HCEC 1CT (cell line): ENCODE data around the gene CDH23.

Source experiments
- DNase-seq: peaks from one replicate; pipeline ENCODE4 v3.0.0-alpha.2; 2017

Gene CDH23

GRCh38 chr10:71715026-71715425 lies 318.3 kb downstream of the CDH23 start:
- no peak for DNase-seq

DNA sequence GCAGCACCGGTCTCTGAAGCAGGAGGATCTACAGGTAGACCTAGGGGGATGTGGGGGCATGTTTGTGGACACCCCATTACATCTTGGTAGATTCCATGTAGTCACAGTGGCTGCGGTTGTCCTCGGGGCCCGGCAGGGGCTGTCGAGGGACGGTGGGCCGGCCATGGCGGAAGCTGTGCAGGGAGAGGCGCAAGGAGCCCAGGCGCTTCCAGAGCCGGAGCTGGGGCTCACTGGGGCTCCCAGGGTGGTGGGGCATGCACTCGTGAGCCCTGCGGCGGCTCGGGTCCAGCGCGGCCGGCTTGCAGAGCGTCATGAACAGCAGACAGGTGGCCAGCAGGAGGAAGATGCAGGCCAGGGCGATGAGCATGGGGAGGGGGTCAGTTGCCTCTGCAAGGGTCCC lies 319.1 kb downstream of the CDH23 start:
- no peak for DNase-seq

GRCh38 chr10:71716426-71716825 lies 319.7 kb downstream of the CDH23 start:
- no peak for DNase-seq

GRCh38 chr10:71717056-71717455 lies 320.3 kb downstream of the CDH23 start:
- DNase-seq: no peak

GRCh38 chr10:71717551-71717951 lies 320.8 kb downstream of the CDH23 start:
- DNase-seq: no peak

DNA sequence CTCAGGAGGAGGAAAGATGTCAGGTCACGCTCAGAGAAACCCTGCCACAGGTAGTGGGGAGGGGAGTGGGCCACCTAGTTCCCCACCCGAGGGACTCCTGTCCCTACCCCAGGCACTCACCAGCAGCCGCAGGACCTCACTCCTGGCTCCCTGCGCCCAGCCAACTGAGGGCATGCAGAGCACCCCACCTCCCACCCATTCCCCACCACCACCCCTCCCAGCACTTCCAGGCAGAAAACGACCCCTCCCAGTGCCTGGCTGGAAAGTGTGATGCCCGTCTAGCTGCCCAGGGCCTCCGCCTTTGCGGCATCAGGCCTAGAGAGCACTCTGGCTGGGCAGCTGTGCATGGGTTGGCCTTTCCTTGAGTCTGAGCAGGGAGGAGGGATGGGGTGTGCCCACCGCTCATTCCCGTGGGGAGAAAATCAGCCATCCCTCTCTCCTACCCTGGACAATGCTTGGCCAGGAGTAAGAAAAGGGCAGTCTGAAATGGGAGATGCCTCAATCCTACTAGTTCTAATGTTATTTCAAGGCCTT lies 321.5 kb downstream of the CDH23 start:
- DNase-seq: no peak

- DNase-seq: no peak
These were observed 322.3 kb downstream of the CDH23 start for GRCh38 chr10:71719042-71719441.

GRCh38 chr10:71719464-71720201 lies 322.9 kb downstream of the CDH23 start, which contains the start of gene C10orf105:
Gene C10orf105 (minus strand): TSS chr10:71719778. CDS start chr10:71716337, 3,441 bp downstream.
- no peak for DNase-seq

DNA sequence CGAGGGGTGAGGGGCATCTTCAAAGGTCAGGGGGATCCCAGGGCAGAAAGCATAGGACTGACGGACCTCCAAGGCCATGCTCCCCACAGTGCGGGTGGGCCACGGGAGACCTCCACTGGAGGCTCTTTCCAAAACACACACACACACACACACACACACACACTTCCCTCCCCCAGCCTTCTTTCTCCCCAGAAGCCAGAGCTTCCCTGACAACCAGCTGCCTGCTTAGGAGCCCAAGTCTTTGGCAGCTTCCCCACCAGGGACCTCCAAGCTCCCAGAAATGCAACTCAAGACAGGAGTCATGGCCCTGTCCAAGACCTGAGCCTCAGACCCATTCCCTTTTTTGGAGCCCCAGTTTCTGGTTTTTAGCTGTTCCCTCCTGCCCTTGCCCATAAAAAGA lies 323.6 kb downstream of the CDH23 start:
- DNase-seq: no peak

GRCh38 chr10:71721313-71721712 lies 324.6 kb downstream of the CDH23 start:
- DNase-seq: no peak

DNA sequence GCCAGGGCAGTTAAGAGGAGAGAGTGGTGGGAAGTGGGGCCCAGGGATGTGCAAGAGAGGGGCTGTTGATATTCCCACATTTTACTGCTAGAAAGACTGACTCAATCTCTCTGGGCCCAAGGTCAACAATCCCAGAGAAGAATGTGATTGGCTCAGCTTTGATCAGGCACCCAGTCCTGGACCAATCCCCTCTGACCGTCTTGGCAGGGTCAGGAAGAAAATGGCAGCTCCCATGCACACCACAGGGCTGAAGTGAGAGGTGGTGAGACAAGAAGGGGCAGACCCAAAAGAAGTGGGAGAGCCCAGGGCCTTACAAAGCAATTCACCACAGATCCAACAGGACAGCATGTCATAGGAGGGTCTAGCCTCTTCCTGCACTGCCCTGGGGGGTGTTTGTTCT lies 326.1 kb downstream of the CDH23 start:
- no peak for DNase-seq

DNA sequence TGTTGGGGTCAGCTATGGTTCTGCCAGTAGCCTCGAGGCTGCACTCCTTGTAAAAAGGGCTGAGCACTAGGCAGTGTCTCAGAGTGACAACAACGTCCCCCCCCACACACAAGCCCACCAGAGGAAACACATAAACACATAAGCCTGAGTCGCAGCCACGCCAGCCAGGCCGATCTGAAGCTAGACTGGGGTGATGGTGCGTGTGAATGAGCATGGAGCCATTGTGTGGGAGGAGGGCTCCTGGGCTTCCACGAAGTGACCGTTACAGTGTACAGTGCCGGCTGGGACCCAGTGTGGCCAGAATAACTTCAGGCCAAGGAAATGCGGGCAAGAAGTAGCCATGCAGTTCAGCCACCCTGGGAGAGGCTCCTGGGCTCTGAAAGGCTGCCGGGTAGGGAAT lies 326.6 kb downstream of the CDH23 start:
- no peak for DNase-seq

- no peak for DNase-seq
These were observed 327.8 kb downstream of the CDH23 start for GRCh38 chr10:71724539-71724938.

- no peak for DNase-seq
These were observed 328.5 kb downstream of the CDH23 start for GRCh38 chr10:71725249-71725648.

DNA sequence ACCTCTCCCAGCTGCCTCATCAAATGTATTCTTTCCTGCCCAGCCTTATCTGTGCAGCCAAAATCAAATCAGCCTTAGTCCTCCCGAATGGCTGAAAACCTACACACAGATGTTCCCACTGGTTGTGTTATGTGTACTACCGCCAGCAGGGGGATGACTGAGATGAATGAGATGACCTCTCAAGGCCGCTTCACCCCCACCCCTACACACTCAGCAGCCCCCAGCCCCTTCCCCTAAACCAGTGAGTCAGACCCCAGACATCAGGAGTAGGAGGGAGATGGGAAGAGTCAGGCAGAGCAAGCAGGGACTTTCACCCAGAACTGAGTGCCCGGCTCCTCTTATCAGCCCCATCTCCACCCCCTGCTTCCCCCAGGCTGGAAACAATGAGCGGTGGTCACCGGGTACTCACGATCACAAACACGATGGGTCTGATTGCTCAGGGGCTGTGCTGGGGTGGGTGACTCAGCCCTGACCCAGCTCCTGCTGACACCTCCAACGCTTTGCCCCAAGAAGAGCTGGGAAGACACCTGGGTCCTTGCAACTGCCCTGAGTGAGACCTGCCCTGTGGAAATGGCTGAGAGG lies 329.4 kb downstream of the CDH23 start:
- peak; percentile 15 for DNase-seq

DNA sequence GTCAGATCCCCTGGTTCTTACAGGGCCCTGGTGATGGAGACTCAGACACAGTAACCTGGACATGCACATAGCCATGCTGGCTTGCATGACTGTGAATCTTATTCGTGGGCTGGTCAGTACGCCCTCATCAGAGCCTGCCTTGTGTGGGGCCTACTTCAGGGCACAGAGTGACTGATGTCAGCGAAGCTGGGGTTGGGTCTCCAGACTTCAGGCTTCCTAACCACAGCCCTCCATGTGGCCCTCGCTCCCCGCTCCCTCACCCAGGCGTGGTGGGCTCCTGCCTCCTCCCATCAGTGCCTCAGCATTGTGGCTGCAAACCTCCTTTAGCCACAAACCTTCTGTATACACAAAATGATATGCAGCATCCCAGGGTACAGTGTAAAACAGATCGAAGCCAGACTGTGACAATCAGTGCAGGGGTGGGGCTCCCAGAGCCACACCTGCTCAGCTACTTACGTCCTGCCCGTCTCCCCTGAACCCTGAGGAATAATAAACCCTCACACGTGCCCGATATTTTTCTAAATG lies 329.9 kb downstream of the CDH23 start:
- no peak for DNase-seq

DNA sequence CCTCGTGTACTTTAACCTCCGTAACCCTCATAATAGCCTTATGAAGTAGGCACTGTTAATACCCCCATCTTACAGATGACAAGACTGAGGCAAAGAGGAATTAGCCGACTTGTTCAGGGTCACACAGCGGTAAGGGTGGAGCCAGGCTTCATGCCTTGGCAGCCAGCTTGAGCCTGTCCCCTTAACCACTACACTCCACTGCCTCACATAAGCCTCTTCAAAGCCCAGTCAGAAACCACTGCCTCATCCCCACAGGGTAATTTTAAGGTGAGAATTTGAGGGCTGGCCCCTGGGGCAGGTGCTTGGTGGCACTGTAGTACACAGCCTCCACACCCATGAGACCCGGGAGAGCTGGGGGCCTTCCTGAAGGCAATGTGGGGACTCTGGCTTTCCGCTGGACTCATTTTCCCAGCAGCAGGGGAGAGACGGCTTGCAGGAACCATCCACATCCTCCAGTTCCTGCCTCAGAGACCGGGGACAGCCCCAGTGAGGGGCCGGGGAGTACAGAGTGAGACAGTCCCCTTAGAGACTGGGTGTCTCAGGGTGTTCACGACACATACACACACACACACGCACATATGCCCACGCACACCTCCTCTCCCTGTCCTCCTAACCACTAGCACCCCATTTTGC lies 330.5 kb downstream of the CDH23 start:
- DNase-seq: no peak

DNA sequence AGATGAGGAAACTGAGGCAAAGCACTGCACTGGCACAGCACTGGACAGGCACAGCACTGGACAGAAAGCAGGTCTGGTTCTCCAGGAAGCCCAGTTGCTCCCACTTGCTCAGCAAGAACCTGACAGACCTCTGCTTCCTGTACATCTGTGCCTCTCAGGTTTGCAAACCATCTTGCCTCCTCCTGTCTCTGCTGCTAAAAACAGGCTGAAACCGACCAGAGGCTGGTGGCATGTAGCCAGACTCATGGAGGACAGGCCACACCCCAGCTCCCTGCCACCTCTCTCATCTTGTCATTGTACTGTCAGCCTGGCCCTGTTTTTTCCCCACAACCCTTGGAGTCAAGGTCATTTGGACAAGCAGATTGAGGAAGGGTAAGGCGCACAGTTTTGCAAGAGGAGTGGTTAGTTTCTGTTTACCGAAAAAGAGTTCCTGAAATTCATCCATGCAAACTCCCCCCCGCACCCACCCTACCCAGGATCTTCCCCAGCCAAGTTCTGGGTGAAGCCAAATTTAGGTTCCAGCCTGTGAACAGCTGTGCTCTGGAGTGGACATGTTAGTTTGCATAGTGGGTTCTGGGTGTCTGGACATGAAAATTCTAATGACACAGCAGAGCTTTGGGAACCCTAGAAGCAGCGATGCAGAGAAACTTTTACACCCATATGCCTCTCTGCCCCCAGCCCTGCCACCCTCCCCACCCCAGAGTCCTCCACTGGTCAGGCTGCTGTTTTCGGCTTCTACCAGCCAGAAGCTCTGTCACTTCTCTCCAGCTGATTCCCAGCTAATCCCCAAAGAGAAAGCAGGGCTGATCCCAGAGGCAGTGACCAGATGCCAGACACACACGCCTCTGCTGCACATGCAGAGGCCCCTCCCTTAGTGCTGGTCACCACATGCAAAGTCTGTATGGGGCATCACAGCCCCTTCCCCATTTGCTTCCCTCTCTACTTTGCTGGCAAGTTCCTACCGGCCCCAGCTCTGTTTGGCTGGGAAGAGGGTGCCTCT lies 331.3 kb downstream of the CDH23 start:
- no peak for DNase-seq

- no peak for DNase-seq
These were observed 332.5 kb downstream of the CDH23 start for GRCh38 chr10:71729161-71729636.

DNA sequence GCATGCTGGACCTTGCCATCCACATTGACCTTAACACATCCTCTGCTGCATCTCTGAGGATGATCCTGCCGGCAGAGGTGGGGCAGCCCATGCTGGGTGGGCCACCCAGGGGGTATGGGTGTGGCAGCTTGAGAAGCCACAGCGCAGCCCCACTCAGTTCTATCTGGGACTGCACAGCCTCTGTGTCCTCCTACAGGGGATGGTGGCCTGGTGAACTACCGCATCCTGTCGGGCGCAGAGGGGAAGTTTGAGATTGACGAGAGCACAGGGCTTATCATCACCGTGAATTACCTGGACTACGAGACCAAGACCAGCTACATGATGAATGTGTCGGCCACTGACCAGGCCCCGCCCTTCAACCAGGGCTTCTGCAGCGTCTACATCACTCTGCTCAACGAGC lies 335.1 kb downstream of the CDH23 start:
- DNase-seq: no peak

- DNase-seq: no peak
These were observed 338.1 kb downstream of the CDH23 start for GRCh38 chr10:71734797-71735196.
